ENCODE data around the gene CREBL2. TPM values are rescaled to one million over a fixed set of nuclear protein-coding genes. Genes with fewer than 3 reads are reported as not detected.

Gene CREBL2
- total RNA-seq, 3 donors from 2014 or later (not counting 1 experiment from before 2014, with no cell fraction given): 9.0 to 13.1 (median 10.7) TPM

DNA sequence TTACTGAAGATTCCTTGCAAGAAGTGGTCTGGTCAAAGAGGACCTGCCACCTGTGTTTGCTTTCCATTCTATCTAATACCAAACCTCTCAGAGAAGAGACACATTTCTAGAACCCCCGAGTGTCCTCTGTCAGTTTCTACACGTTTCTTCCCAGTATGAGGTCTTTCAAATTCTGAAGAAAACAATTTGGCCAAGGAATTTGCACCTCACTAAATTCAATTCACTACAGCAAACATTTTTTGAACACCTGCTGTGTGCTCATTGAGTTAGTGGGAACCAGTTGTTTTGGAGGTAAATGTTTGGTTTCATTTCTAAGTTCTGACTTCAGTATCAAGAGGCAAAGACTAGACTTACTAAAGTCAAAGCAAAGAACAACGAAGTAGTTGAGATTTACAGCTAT, 64.9 kb downstream of the CREBL2 start:
- H3K4me1 Mint-ChIP-seq: no peaks in the 10 kb centered on the region
- WGBS (ENCODE audit: insufficient coverage): 54% methylated on average over 3 of the region's 3 CpGs

DNA sequence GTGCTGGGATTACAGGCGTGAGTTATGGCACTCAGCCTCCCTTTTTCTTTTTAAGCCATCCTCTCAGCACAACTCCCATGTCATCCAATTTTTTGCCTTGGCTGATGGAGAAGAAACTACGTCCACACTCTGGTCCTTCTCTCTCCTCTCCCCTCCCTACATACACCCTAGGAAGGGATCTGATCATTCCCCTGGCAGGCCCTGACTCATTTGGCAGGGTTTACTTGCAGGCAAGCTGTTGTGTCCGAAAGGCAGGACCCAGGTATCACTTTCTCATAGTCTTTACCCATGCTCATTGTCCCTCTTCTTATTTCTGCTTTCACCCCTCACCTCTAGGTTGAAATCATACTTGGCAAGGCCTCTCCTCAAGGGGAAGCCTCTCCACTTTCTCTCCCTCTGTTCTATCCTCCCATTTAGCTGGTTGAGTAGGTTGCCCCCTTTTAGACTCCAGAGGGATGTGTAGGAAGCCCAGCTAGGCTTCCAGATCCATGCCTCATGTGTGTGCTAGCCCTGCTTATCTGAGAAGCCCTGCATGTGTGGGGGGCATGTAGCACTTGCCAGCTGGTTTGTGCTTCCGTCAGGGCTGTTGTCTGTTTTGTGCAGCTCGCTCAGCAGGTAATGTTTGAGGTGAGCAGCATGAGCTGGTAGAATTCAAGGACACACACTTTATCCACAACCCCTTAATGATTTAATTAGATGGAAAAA, 69.5 kb downstream of the CREBL2 start:
- intact Hi-C loops (cut with micrococcal nuclease): no loop called here
- Histone ChIP-seq H3K4me1 (ENCODE audit: control insufficient read depth, insufficient read depth, low read length) (no peaks in the 10 kb centered on the region), H3K27ac (ENCODE audit: low read length) (no peak overlapping the region), H3K27me3 (ENCODE audit: control insufficient read depth, insufficient read depth, low read length) (no peaks in the 10 kb centered on the region), H3K4me3 (ENCODE audit: low read length) (no peak overlapping the region), H3K9me3 (ENCODE audit: control insufficient read depth, insufficient read depth, low read length) (no peaks in the 10 kb centered on the region), H3K36me3 (ENCODE audit: control insufficient read depth, insufficient read depth, low read length) (no peaks in the 10 kb centered on the region)
- Mint-ChIP-seq H3K4me3 (no peak overlapping the region), H3K4me1 (no peaks in the 10 kb centered on the region), H3K27me3 (ENCODE audit: low read depth in 2 of 2) (peaks cover 0 to 6% of the 10 kb centered on the region in 2 donors), H3K36me3 (no peaks in the 10 kb centered on the region), H3K9me3 (no peaks in the 10 kb centered on the region), H3K27ac (no peak overlapping the region)
- WGBS (ENCODE audit: insufficient coverage): 89% methylated on average over 4 of the region's 5 CpGs
- TF ChIP-seq, protein P1, sequence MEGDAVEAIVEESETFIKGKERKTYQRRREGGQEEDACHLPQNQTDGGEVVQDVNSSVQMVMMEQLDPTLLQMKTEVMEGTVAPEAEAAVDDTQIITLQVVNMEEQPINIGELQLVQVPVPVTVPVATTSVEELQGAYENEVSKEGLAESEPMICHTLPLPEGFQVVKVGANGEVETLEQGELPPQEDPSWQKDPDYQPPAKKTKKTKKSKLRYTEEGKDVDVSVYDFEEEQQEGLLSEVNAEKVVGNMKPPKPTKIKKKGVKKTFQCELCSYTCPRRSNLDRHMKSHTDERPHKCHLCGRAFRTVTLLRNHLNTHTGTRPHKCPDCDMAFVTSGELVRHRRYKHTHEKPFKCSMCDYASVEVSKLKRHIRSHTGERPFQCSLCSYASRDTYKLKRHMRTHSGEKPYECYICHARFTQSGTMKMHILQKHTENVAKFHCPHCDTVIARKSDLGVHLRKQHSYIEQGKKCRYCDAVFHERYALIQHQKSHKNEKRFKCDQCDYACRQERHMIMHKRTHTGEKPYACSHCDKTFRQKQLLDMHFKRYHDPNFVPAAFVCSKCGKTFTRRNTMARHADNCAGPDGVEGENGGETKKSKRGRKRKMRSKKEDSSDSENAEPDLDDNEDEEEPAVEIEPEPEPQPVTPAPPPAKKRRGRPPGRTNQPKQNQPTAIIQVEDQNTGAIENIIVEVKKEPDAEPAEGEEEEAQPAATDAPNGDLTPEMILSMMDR (IDR thresholded peaks at IDR 0.05): no peak
- ATAC-seq (no peak), DNase-seq (no peak)

More for the DNA sequence above, 64.9 kb downstream of the CREBL2 start:
- Histone ChIP-seq H3K4me3 (ENCODE audit: low read length) (no peak overlapping the region), H3K4me1 (ENCODE audit: control insufficient read depth, insufficient read depth, low read length) (no peaks in the 10 kb centered on the region), H3K27ac (ENCODE audit: low read length) (no peak overlapping the region), H3K36me3 (ENCODE audit: control insufficient read depth, insufficient read depth, low read length) (no peaks in the 10 kb centered on the region), H3K27me3 (ENCODE audit: control insufficient read depth, insufficient read depth, low read length) (no peaks in the 10 kb centered on the region), H3K9me3 (ENCODE audit: control insufficient read depth, insufficient read depth, low read length) (no peaks in the 10 kb centered on the region)
- TF ChIP-seq, protein P1 (IDR thresholded peaks at IDR 0.05): no peak
- H3K4me3 Mint-ChIP-seq: no peak overlapping the region
- DNase-seq (no peak), ATAC-seq (no peak)
- intact Hi-C loops (cut with micrococcal nuclease): no loop called here
- no peaks in the 10 kb centered on the region for H3K36me3 Mint-ChIP-seq
- no peaks in the 10 kb centered on the region for H3K27me3 Mint-ChIP-seq (ENCODE audit: low read depth in 2 of 2)
- no peak overlapping the region for H3K27ac Mint-ChIP-seq
- no peaks in the 10 kb centered on the region for H3K9me3 Mint-ChIP-seq

DNA sequence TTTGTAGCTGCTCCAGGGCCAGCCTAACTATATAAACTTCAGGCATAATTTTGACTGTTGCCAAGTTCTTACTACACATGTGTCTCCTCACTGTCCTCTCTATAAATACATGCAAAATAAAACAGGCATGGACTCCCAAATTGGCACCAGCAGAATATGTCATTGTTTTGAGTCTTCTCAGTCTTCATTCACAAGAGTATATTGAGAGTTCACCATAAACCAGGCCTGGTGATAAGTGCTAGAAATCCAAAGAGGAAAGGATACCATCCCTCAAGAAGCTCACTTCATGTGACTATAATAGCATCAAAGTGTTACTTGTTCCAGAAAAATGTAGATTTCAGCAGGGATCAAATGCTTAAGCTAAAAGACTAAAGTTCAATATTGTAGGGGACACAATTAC, 70.6 kb downstream of the CREBL2 start:
- no peaks in the 10 kb centered on the region for H3K9me3 Mint-ChIP-seq

More for the DNA sequence above, 70.6 kb downstream of the CREBL2 start:
- Histone ChIP-seq H3K27me3 (ENCODE audit: control insufficient read depth, insufficient read depth, low read length) (no peaks in the 10 kb centered on the region), H3K9me3 (ENCODE audit: control insufficient read depth, insufficient read depth, low read length) (no peaks in the 10 kb centered on the region), H3K4me3 (ENCODE audit: low read length) (no peak overlapping the region), H3K4me1 (ENCODE audit: control insufficient read depth, insufficient read depth, low read length) (no peaks in the 10 kb centered on the region), H3K36me3 (ENCODE audit: control insufficient read depth, insufficient read depth, low read length) (no peaks in the 10 kb centered on the region), H3K27ac (ENCODE audit: low read length) (no peak overlapping the region)
- intact Hi-C loops (cut with micrococcal nuclease): no loop called here
- Mint-ChIP-seq H3K4me1 (no peaks in the 10 kb centered on the region), H3K27ac (no peak overlapping the region), H3K27me3 (ENCODE audit: low read depth in 2 of 2) (peaks cover 0 to 6% of the 10 kb centered on the region in 2 donors), H3K4me3 (no peak overlapping the region), H3K36me3 (no peaks in the 10 kb centered on the region)
- ATAC-seq (no peak), DNase-seq (no peak)
- TF ChIP-seq, protein P1 (IDR thresholded peaks at IDR 0.05): no peak

All from natural killer cell (primary cell).